H9 (cell line): ENCODE measurements around the gene NGF. TPM values are rescaled to one million over a fixed set of nuclear protein-coding genes. Genes with fewer than 3 reads are reported as not detected.

ENCODE experiments used
- DNase-seq: peaks from one replicate; pipeline ENCODE4 v3.0.0-alpha.2; 2017
- H2AFZ ChIP-seq: one replicate; pipeline ENCODE4 v1.6.1; 2013; ENCODE audit warnings: mild to moderate bottlenecking, low read length, control low read depth, moderate library complexity
- H2AK5ac ChIP-seq: 2 replicates; pipeline ENCODE4 v1.6.1; 2013; ENCODE audit warnings: low read length, control low read depth, mixed read lengths; ENCODE audit not compliant: insufficient read length
- H2BK120ac ChIP-seq: one replicate; pipeline ENCODE4 v1.6.1; 2013; ENCODE audit warnings: low read depth, mild to moderate bottlenecking, low read length, control low read depth, inconsistent platforms; ENCODE audit not compliant: poor library complexity, severe bottlenecking
- H2BK12ac ChIP-seq: 2 replicates; pipeline ENCODE4 v1.6.1; 2013; ENCODE audit warnings: low read length, control low read depth, mixed read lengths, low read depth; ENCODE audit not compliant: insufficient read length
- H2BK15ac ChIP-seq: 2 replicates; pipeline ENCODE4 v1.6.1; 2013; ENCODE audit warnings: low read depth, low read length, control low read depth
- H2BK20ac ChIP-seq: one replicate; pipeline ENCODE4 v1.6.1; 2013; ENCODE audit warnings: low read depth, mild to moderate bottlenecking, low read length, control low read depth, inconsistent platforms; ENCODE audit not compliant: poor library complexity, severe bottlenecking
- H2BK5ac ChIP-seq: 2 replicates; pipeline ENCODE4 v1.6.1; 2013; ENCODE audit warnings: low read length, control low read depth, mixed read lengths; ENCODE audit not compliant: insufficient read length
- H3K14ac ChIP-seq: 2 replicates; pipeline ENCODE4 v1.6.1; 2013; ENCODE audit warnings: low read length, control low read depth; ENCODE audit not compliant: insufficient read depth
- H3K18ac ChIP-seq: 2 replicates; pipeline ENCODE4 v1.6.1; 2013; ENCODE audit warnings: low read depth, mild to moderate bottlenecking, mixed read lengths, low read length, control low read depth; ENCODE audit not compliant: insufficient read length
- H3K23ac ChIP-seq: 2 replicates; pipeline ENCODE4 v1.6.1; 2013; ENCODE audit warnings: low read length, control low read depth, mixed read lengths, low read depth; ENCODE audit not compliant: insufficient read length
- H3K23me2 ChIP-seq: 2 replicates; pipeline ENCODE4 v1.6.1; 2013; ENCODE audit warnings: low read depth, mild to moderate bottlenecking, mixed read lengths, low read length, control low read depth; ENCODE audit not compliant: insufficient read length, poor library complexity, severe bottlenecking
- H3K27ac ChIP-seq: 2 replicates; pipeline ENCODE4 v1.5.1; 2013; ENCODE audit warnings: low read length, control low read depth, mixed read lengths, low read depth; ENCODE audit not compliant: insufficient read length
- H3K27me3 ChIP-seq: 2 replicates; pipeline ENCODE4 v1.6.1; 2013; ENCODE audit warnings: low read length, control low read depth, inconsistent platforms; ENCODE audit not compliant: insufficient read depth
- H3K4ac ChIP-seq: 2 replicates; pipeline ENCODE4 v1.6.1; 2013; ENCODE audit warnings: low read depth, mild to moderate bottlenecking, control low read depth, inconsistent platforms, low read length, moderate library complexity
- H3K4me1 ChIP-seq: 2 replicates; pipeline ENCODE4 v1.6.1; 2013; ENCODE audit warnings: low read length, control low read depth, inconsistent platforms; ENCODE audit not compliant: insufficient read depth
- H3K4me2 ChIP-seq: 2 replicates; pipeline ENCODE4 v1.6.1; 2013; ENCODE audit warnings: low read length, control low read depth, mixed read lengths; ENCODE audit not compliant: insufficient read length, insufficient read depth
- H3K56ac ChIP-seq: 2 replicates; pipeline ENCODE4 v1.6.1; 2013; ENCODE audit warnings: low read depth, mild to moderate bottlenecking, mixed read lengths, low read length, control low read depth; ENCODE audit not compliant: insufficient read length
- H3K79me1 ChIP-seq: 2 replicates; pipeline ENCODE4 v1.6.1; 2013; ENCODE audit warnings: low read depth, mild to moderate bottlenecking, moderate library complexity, low read length, control low read depth, inconsistent platforms; ENCODE audit not compliant: insufficient read depth, poor library complexity, severe bottlenecking
- H3K79me2 ChIP-seq: 2 replicates; pipeline ENCODE4 v1.6.1; 2013; ENCODE audit warnings: low read length, control low read depth, inconsistent platforms; ENCODE audit not compliant: insufficient read depth
- H3K9ac ChIP-seq: 2 replicates; pipeline ENCODE4 v1.6.1; 2013; ENCODE audit warnings: low read length, control low read depth, mixed read lengths; ENCODE audit not compliant: insufficient read length; ENCODE audit errors: extremely low read depth
- H3K9me3 ChIP-seq: one replicate; pipeline ENCODE4 v1.6.1; 2013; ENCODE audit warnings: low read depth, low read length, inconsistent platforms; ENCODE audit not compliant: control insufficient read depth
- H3T11ph ChIP-seq: one replicate; pipeline ENCODE4 v1.6.1; 2013; ENCODE audit warnings: mild to moderate bottlenecking, low read length, control low read depth, inconsistent platforms
- H4K20me1 ChIP-seq: one replicate; pipeline ENCODE4 v1.6.1; 2013; ENCODE audit not compliant: control insufficient read depth, insufficient read length, insufficient read depth
- H4K5ac ChIP-seq: 2 replicates; pipeline ENCODE4 v1.6.1; 2013; ENCODE audit warnings: low read depth, mild to moderate bottlenecking, mixed read lengths, low read length, control low read depth; ENCODE audit not compliant: insufficient read length
- H4K8ac ChIP-seq: replicated peaks from 2 replicates; pipeline ENCODE4 v1.6.1; 2013; ENCODE audit warnings: low read length, control low read depth, mixed read lengths, low read depth; ENCODE audit not compliant: insufficient read length
- H4K91ac ChIP-seq: 2 replicates; pipeline ENCODE4 v1.6.1; 2013; ENCODE audit warnings: low read depth, mild to moderate bottlenecking, moderate library complexity, mixed read lengths, low read length, control low read depth; ENCODE audit not compliant: insufficient read length
- H3K27ac Mint-ChIP-seq, 3 experiments: 2 replicates in 2 of 3; 3 replicates in 1 of 3; pipeline ENCODE4 v1.8.0; 2020 to 2021; ENCODE audit warnings: mixed read lengths in 3 of 3, mild to moderate bottlenecking in 1 of 3, moderate library complexity in 1 of 3
- H3K27me3 Mint-ChIP-seq: 2 replicates; pipeline ENCODE4 v1.8.0; 2021; ENCODE audit warnings: low read depth, mild to moderate bottlenecking, moderate library complexity, mixed read lengths
- H3K36me3 Mint-ChIP-seq, 3 experiments: 2 replicates in 2 of 3; 3 replicates in 1 of 3; pipeline ENCODE4 v1.8.0; 2020 to 2021; ENCODE audit warnings: low read depth in 3 of 3, mixed read lengths in 3 of 3; ENCODE audit not compliant: insufficient read depth in 1 of 3
- H3K4me1 Mint-ChIP-seq, 2 experiments: 2 replicates each; pipeline ENCODE4 v1.8.0; 2020; ENCODE audit warnings: mixed read lengths in 2 of 2
- H3K4me3 Mint-ChIP-seq, 2 experiments: 2 replicates in 1 of 2; 3 replicates in 1 of 2; pipeline ENCODE4 v1.8.0; 2020 to 2021; ENCODE audit warnings: mild to moderate bottlenecking in 2 of 2, mixed read lengths in 2 of 2, moderate library complexity in 1 of 2
- H3K9me3 Mint-ChIP-seq, 2 experiments: 2 replicates in 1 of 2; 3 replicates in 1 of 2; pipeline ENCODE4 v1.8.0; 2020; ENCODE audit warnings: mild to moderate bottlenecking in 2 of 2, mixed read lengths in 2 of 2, moderate library complexity in 1 of 2
- WGBS: extraction: QIAGEN DNeasy Blood & Tissue Kit; methylation state at CpG from one replicate; pipeline ENCODE4 v1.1.7; 2013; ENCODE audit warnings: missing lambda C conversion rate, low lambda C conversion rate, mixed read lengths; ENCODE audit not compliant: insufficient read length; ENCODE audit errors: extremely low coverage; 5-methylcytosine and 5-hydroxymethylcytosine counted together
- total RNA-seq: library from RNA; stranded (reverse); gene quantifications from 2 replicates; pipeline ENCODE4 v1.2.1, GENCODE V29; 2021
- TF ChIP-seq, protein P1 (sequence below): fragments of 200-600 bp; sonication (generic); conservative IDR thresholded peaks from 3 replicates; pipeline ENCODE4 v1.8.0; 2021; ENCODE audit warnings: antibody characterized with exemption, mild to moderate bottlenecking

Gene NGF
- total RNA-seq, 1 experiment from 2014 or later: 0.22 TPM

- H3K4me1 Mint-ChIP-seq: no peaks in the 10 kb centered on the region
- Histone ChIP-seq H2AFZ (no peak overlapping the region), H2BK12ac (no peak overlapping the region), H2BK20ac (no peak overlapping the region), H3K23me2 (no peaks in the 10 kb centered on the region), H4K91ac (no peak overlapping the region), H2BK15ac (no peak overlapping the region), H3K27me3 (no peaks in the 10 kb centered on the region), H3K4me2 (no peak overlapping the region), H2BK120ac (no peak overlapping the region), H3K14ac (no peak overlapping the region), H3K23ac (no peak overlapping the region), H4K20me1 (no peaks in the 10 kb centered on the region), H3T11ph (no peak overlapping the region), H4K5ac (no peak overlapping the region), H4K8ac (no peak overlapping the region), H3K79me1 (no peaks in the 10 kb centered on the region), H3K4me1 (no peaks in the 10 kb centered on the region), H3K9ac (no peak overlapping the region), H3K4ac (no peak overlapping the region), H3K79me2 (no peaks in the 10 kb centered on the region), H3K9me3 (no peaks in the 10 kb centered on the region), H3K18ac (no peak overlapping the region), H2AK5ac (no peak overlapping the region), H2BK5ac (no peak overlapping the region), H3K56ac (no peak overlapping the region), H3K27ac (no peak overlapping the region)
- peaks cover 12 to 16% of the 10 kb centered on the region in 2 experiments for H3K9me3 Mint-ChIP-seq
- TF ChIP-seq, protein P1, sequence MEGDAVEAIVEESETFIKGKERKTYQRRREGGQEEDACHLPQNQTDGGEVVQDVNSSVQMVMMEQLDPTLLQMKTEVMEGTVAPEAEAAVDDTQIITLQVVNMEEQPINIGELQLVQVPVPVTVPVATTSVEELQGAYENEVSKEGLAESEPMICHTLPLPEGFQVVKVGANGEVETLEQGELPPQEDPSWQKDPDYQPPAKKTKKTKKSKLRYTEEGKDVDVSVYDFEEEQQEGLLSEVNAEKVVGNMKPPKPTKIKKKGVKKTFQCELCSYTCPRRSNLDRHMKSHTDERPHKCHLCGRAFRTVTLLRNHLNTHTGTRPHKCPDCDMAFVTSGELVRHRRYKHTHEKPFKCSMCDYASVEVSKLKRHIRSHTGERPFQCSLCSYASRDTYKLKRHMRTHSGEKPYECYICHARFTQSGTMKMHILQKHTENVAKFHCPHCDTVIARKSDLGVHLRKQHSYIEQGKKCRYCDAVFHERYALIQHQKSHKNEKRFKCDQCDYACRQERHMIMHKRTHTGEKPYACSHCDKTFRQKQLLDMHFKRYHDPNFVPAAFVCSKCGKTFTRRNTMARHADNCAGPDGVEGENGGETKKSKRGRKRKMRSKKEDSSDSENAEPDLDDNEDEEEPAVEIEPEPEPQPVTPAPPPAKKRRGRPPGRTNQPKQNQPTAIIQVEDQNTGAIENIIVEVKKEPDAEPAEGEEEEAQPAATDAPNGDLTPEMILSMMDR: no peak
- H3K27ac Mint-ChIP-seq: no peak overlapping the region; a peak in 1 of 7 replicates
- no peak for DNase-seq
- WGBS: no CpG with 5 or more reads among the region's 5 CpGs
- H3K4me3 Mint-ChIP-seq: no peak overlapping the region
- H3K27me3 Mint-ChIP-seq: peaks cover 5% of the 10 kb centered on the region
- peaks cover 7 to 8% (median 8%) of the 10 kb centered on the region in 3 experiments; a peak in 6 of 7 replicates for H3K36me3 Mint-ChIP-seq
Observed at GRCh38 chr1:115365738-115366137, 27.7 kb upstream of the NGF start.
